Tibial nerve (tissue), 4 donors: Measurements from ENCODE around the gene FBXO21. TPM values are rescaled to one million over a fixed set of nuclear protein-coding genes. Genes with fewer than 3 reads are reported as not detected.

Experiments used
- DNase-seq, 2 donors: peaks; one replicate each; pipeline ENCODE4 v3.0.0-alpha.2; 2019; ENCODE audit warnings: low spot score in 2 of 2
- H3K27ac ChIP-seq, 4 donors: fragments of 200-600 bp; sonication (generic) in 3 of 4; one replicate each; pipeline ENCODE4 v1.5.1; 2017 to 2019; ENCODE audit warnings: mild to moderate bottlenecking in 1 of 4
- H3K27me3 ChIP-seq, 2 donors: fragments of 200-600 bp; sonication (generic) in 1 of 2; one replicate each; pipeline versions ENCODE4 v1.5.1 to v1.6.0; 2017 to 2019
- H3K36me3 ChIP-seq, 3 donors: fragments of 200-600 bp; sonication (generic); one replicate each; pipeline ENCODE4 v1.5.1; 2018 to 2019
- H3K4me1 ChIP-seq, 4 donors: fragments of 200-600 bp; sonication (generic) in 3 of 4; one replicate each; pipeline ENCODE4 v1.5.1; 2017 to 2019
- H3K4me3 ChIP-seq, 4 donors: fragments of 200-600 bp; sonication (generic) in 3 of 4; one replicate each; pipeline ENCODE4 v1.5.1; 2017 to 2019; ENCODE audit warnings: mild to moderate bottlenecking in 1 of 4, moderate library complexity in 1 of 4
- H3K9me3 ChIP-seq, 4 donors: fragments of 200-600 bp; sonication (generic) in 3 of 4; one replicate each; pipeline ENCODE4 v1.5.1; 2017 to 2019
- EP300 ChIP-seq, 2 donors: sonication (generic); formaldehyde crosslinking; IDR thresholded peaks; one replicate each; pipeline ENCODE4 v1.6.1; 2017; ENCODE audit warnings: antibody characterized with exemption in 2 of 2, mild to moderate bottlenecking in 1 of 2
- POLR2A ChIP-seq, 2 donors: fragments of 450-650 bp; IDR thresholded peaks; one replicate each; pipeline ENCODE4 v1.6.1; 2017; ENCODE audit warnings: antibody characterized with exemption in 2 of 2, mild to moderate bottlenecking in 2 of 2, moderate library complexity in 2 of 2
- WGBS, 2 donors: methylation state at CpG; one replicate each; pipeline ENCODE4 v1.1.5; 2018; 5-methylcytosine and 5-hydroxymethylcytosine counted together
- total RNA-seq, 4 donors: library from RNA; depleted of rRNA; stranded (reverse); fragments of >200 nt; gene quantifications; one replicate each; pipeline ENCODE4 v1.1.0, GENCODE V29; 2016
- TF ChIP-seq, protein P1 (sequence below), 5 experiments: fragments of 200-600 bp in 3 of 5; fragments of 450-650 bp in 2 of 5; sonication (generic) in 3 of 5; IDR thresholded peaks; one replicate each; pipeline ENCODE4 v1.5.1; 2016 to 2019; ENCODE audit warnings: antibody characterized with exemption in 5 of 5, mild to moderate bottlenecking in 3 of 5, moderate library complexity in 2 of 5

FBXO21 gene
- total RNA-seq, 4 donors from 2014 or later = 56.1 to 154 (median 84.6) TPM

DNA sequence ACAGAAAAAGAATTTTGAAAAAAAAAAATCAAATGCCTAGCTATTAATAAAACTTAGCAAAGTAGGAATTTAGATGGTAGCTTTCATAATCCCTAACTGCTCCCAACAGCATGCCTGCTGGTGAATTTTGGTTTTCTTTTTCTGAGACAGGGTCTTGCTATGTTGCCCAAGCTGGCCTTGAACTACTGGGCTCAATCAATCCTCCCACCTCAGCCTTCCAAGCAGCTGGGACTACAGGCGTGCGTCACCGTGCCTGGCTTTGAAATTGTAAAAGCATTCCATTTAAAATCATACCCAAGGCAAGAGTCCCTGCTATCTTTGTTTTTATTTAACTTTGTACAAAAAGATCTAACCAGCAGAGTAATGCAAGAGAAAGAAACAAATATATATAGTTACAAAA, 20.7 kb downstream of the FBXO21 start:
- no peak overlapping the region for H3K4me3 ChIP-seq
- peaks cover 2 to 99% (median 28%) of the 10 kb centered on the region in 3 donors for H3K36me3 ChIP-seq
- DNase-seq = no peak
- no peaks in the 10 kb centered on the region for H3K27me3 ChIP-seq
- H3K9me3 ChIP-seq = no peaks in the 10 kb centered on the region
- H3K4me1 ChIP-seq = no peaks in the 10 kb centered on the region
- no peak overlapping the region for H3K27ac ChIP-seq
- 94 to 96% methylated on average over 3 of the region's 3 CpGs for WGBS, 2 donors
- no peak for TF ChIP-seq POLR2A (IDR thresholded peaks at IDR 0.05)
- TF ChIP-seq, protein P1, sequence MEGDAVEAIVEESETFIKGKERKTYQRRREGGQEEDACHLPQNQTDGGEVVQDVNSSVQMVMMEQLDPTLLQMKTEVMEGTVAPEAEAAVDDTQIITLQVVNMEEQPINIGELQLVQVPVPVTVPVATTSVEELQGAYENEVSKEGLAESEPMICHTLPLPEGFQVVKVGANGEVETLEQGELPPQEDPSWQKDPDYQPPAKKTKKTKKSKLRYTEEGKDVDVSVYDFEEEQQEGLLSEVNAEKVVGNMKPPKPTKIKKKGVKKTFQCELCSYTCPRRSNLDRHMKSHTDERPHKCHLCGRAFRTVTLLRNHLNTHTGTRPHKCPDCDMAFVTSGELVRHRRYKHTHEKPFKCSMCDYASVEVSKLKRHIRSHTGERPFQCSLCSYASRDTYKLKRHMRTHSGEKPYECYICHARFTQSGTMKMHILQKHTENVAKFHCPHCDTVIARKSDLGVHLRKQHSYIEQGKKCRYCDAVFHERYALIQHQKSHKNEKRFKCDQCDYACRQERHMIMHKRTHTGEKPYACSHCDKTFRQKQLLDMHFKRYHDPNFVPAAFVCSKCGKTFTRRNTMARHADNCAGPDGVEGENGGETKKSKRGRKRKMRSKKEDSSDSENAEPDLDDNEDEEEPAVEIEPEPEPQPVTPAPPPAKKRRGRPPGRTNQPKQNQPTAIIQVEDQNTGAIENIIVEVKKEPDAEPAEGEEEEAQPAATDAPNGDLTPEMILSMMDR (IDR thresholded peaks at IDR 0.05) = no peak
- TF ChIP-seq EP300 (IDR thresholded peaks at IDR 0.05) = no peak

DNA sequence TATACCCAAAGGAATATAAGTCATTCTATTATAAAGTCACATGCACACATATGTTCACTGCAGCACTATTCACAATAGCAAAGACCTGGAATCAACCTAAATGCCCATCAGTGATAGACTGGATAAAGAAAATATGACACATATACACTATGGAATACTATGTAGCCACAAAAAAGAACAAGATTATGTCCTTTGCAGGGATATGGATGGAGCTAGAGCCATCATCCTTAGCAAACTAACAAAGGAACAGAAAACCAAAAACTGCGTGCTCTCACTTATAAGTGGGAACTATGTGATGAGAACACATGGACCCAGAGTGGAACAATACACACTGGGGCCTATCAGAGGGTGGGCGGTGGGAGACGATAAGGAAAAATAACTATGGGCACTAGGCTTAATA, 21.3 kb downstream of the FBXO21 start:
- Histone ChIP-seq H3K36me3 (peaks cover 2 to 99% (median 28%) of the 10 kb centered on the region in 3 donors), H3K27me3 (no peaks in the 10 kb centered on the region), H3K9me3 (no peaks in the 10 kb centered on the region), H3K4me3 (no peak overlapping the region), H3K27ac (no peak overlapping the region), H3K4me1 (no peaks in the 10 kb centered on the region)
- TF ChIP-seq, protein P1 (IDR thresholded peaks at IDR 0.05) = no peak
- no peak for TF ChIP-seq EP300 (IDR thresholded peaks at IDR 0.05)
- TF ChIP-seq POLR2A (IDR thresholded peaks at IDR 0.05) = no peak
- WGBS, 2 donors = 93% methylated on average over 3 of the region's 3 CpGs
- DNase-seq = no peak

DNA sequence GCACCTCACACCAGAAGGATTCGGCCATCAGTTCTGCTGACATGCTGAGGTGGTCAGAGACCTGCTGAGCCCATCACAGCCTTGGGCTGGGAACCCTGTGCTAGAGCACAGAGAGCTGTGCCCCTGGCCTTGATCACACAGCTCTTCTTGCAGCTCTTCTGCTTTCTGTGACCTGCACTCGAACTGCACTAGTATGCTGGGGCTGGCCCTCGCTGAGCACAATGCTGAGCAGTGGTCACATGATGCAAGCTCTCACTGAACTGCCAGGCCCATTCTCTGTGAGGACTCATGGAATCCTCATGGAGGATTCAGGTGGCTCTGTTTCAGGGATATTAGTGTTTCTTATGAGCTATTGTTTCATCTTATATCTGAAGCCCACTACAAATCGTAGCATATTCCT, 22.5 kb downstream of the FBXO21 start:
- H3K36me3 ChIP-seq = peaks cover 2 to 99% (median 26%) of the 10 kb centered on the region in 3 donors
- 75 to 83% methylated on average over 4 of the region's 4 CpGs for WGBS, 2 donors
- no peak overlapping the region for H3K4me3 ChIP-seq
- no peaks in the 10 kb centered on the region for H3K27me3 ChIP-seq
- H3K27ac ChIP-seq = no peak overlapping the region
- no peaks in the 10 kb centered on the region for H3K9me3 ChIP-seq
- DNase-seq = no peak
- no peak for TF ChIP-seq EP300 (IDR thresholded peaks at IDR 0.05)
- TF ChIP-seq, protein P1 (IDR thresholded peaks at IDR 0.05) = no peak
- TF ChIP-seq POLR2A (IDR thresholded peaks at IDR 0.05) = no peak
- no peaks in the 10 kb centered on the region for H3K4me1 ChIP-seq

DNA sequence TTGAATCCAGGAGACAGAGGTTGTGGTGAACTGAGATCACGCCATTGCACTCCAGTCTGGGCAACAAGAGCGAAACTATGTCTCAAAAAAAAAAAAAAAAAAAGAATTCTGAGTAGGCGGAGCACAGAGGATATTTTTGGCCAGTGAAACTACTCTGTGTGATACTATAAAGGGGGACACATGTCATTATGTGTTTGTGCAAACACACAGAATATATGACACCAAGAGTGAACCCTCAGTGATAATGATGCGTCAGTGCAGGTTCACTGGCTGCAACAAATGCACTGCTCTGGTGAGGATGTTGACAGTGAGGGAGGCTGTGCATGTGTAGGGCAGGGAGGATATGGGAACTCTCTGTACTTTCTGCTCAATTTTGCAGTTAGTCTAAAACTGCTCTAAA, 24.2 kb downstream of the FBXO21 start:
- 90 to 96% methylated on average over 4 of the region's 4 CpGs for WGBS, 2 donors
- Histone ChIP-seq H3K9me3 (no peaks in the 10 kb centered on the region), H3K36me3 (peaks cover 2 to 99% (median 35%) of the 10 kb centered on the region in 3 donors), H3K4me3 (no peak overlapping the region), H3K27me3 (no peaks in the 10 kb centered on the region), H3K27ac (no peak overlapping the region), H3K4me1 (no peaks in the 10 kb centered on the region)
- TF ChIP-seq, protein P1 (IDR thresholded peaks at IDR 0.05) = no peak
- no peak for TF ChIP-seq POLR2A (IDR thresholded peaks at IDR 0.05)
- TF ChIP-seq EP300 (IDR thresholded peaks at IDR 0.05) = no peak
- no peak for DNase-seq

DNA sequence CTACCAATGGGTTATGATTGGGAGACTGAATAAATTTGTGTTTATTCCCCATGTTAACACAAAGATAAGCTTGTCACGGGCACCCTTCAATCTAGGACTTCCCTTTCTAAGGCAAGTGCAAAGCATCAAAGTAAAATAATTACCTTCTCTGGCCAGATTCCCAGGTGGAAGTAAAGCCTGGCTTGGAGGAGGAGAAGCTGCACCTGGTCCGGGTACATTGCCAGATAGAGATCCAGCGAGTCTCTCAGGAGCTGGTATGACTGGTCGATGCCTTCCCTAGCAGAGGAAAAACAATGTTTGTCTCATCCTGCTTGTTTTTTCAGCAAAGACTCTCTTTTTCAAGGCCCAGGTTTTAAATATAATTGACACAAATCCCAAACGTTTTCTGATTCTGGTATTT, 24.9 kb downstream of the FBXO21 start:
- Histone ChIP-seq H3K27ac (no peak overlapping the region), H3K36me3 (peaks cover 2 to 99% (median 36%) of the 10 kb centered on the region in 3 donors), H3K4me1 (no peaks in the 10 kb centered on the region), H3K9me3 (no peaks in the 10 kb centered on the region), H3K4me3 (no peak overlapping the region), H3K27me3 (no peaks in the 10 kb centered on the region)
- no peak for DNase-seq
- TF ChIP-seq EP300 (IDR thresholded peaks at IDR 0.05) = no peak
- TF ChIP-seq, protein P1 (IDR thresholded peaks at IDR 0.05) = no peak
- TF ChIP-seq POLR2A (IDR thresholded peaks at IDR 0.05) = no peak
- WGBS, 2 donors = 80 to 85% methylated on average over 5 of the region's 5 CpGs
